Measurements from ENCODE around the gene DDIT4.
"Not testable (repeated sequence)": the region's sequence is repeated elsewhere in the genome, so short reads cannot be mapped to it uniquely, and the experiment has no call there.

The DDIT4 gene

GRCh38 chr10:72268475-72269200, 5.1 kb upstream of the DDIT4 start:
- H3K4me3 ChIP-seq (ENCODE audit: extremely low read depth, insufficient read depth, low read length, poor library complexity, severe bottlenecking); H3K27ac ChIP-seq (ENCODE audit: low read depth, low read length, severe bottlenecking); H3K9me3 ChIP-seq (ENCODE audit: control insufficient read depth, low read length); H3K36me3 ChIP-seq (ENCODE audit: control insufficient read depth, insufficient read depth, low read length): not testable (repeated sequence)
- WGBS, 2 experiments (ENCODE audit: insufficient coverage in 2 of 2) = 75 to 100% methylated on average over 3 of the region's 5 CpGs
- H3K4me1 ChIP-seq (ENCODE audit: control insufficient read depth, insufficient read depth, low read length, poor library complexity, severe bottlenecking) = peaks cover 15% of the 10 kb centered on the region

GRCh38 chr10:72270607-72271281, 3.0 kb upstream of the DDIT4 start:
- H3K27ac ChIP-seq (ENCODE audit: low read depth, low read length, severe bottlenecking) = peak overlapping the region; percentile 49
- 94 to 95% methylated on average over 4 of the region's 5 CpGs for WGBS, 2 experiments (ENCODE audit: insufficient coverage in 2 of 2)
- no peaks in the 10 kb centered on the region for H3K9me3 ChIP-seq (ENCODE audit: control insufficient read depth, low read length)
- peaks cover 15% of the 10 kb centered on the region for H3K4me1 ChIP-seq (ENCODE audit: control insufficient read depth, insufficient read depth, low read length, poor library complexity, severe bottlenecking)
- no peak overlapping the region for H3K4me3 ChIP-seq (ENCODE audit: extremely low read depth, insufficient read depth, low read length, poor library complexity, severe bottlenecking)
- peaks cover 13% of the 10 kb centered on the region for H3K36me3 ChIP-seq (ENCODE audit: control insufficient read depth, insufficient read depth, low read length)

- 3 to 6% methylated on average over 8 to 21 of the region's 28 CpGs for WGBS, 2 experiments (ENCODE audit: insufficient coverage in 2 of 2)
- peaks cover 15% of the 10 kb centered on the region for H3K4me1 ChIP-seq (ENCODE audit: control insufficient read depth, insufficient read depth, low read length, poor library complexity, severe bottlenecking)
Observed at GRCh38 chr10:72272689-72273409, 875 bp upstream of the DDIT4 start.

GRCh38 chr10:72274213-72274729, 547 bp downstream of the DDIT4 start:
- H3K4me3 ChIP-seq (ENCODE audit: extremely low read depth, insufficient read depth, low read length, poor library complexity, severe bottlenecking) = peak overlapping the region; percentile 84
- H3K4me1 ChIP-seq (ENCODE audit: control insufficient read depth, insufficient read depth, low read length, poor library complexity, severe bottlenecking) = peaks cover 15% of the 10 kb centered on the region
- 3 to 5% methylated on average over 37 to 40 of the region's 40 CpGs for WGBS, 2 experiments (ENCODE audit: insufficient coverage in 2 of 2)
- H3K27ac ChIP-seq (ENCODE audit: low read depth, low read length, severe bottlenecking) = peak overlapping the region; percentile 83
- no peaks in the 10 kb centered on the region for H3K9me3 ChIP-seq (ENCODE audit: control insufficient read depth, low read length)
- H3K36me3 ChIP-seq (ENCODE audit: control insufficient read depth, insufficient read depth, low read length) = peaks cover 18% of the 10 kb centered on the region

More at GRCh38 chr10:72272689-72273409, 875 bp upstream of the DDIT4 start:
- Histone ChIP-seq H3K4me3 (ENCODE audit: extremely low read depth, insufficient read depth, low read length, poor library complexity, severe bottlenecking) (peak overlapping the region; percentile 84), H3K36me3 (ENCODE audit: control insufficient read depth, insufficient read depth, low read length) (peaks cover 18% of the 10 kb centered on the region), H3K9me3 (ENCODE audit: control insufficient read depth, low read length) (no peaks in the 10 kb centered on the region), H3K27ac (ENCODE audit: low read depth, low read length, severe bottlenecking) (peak overlapping the region; percentile 99)

- peak overlapping the region; percentile 83 for H3K27ac ChIP-seq (ENCODE audit: low read depth, low read length, severe bottlenecking)
- 46 to 62% methylated on average over 24 to 26 of the region's 26 CpGs for WGBS, 2 experiments (ENCODE audit: insufficient coverage in 2 of 2)
- H3K9me3 ChIP-seq (ENCODE audit: control insufficient read depth, low read length) = no peaks in the 10 kb centered on the region
- H3K36me3 ChIP-seq (ENCODE audit: control insufficient read depth, insufficient read depth, low read length) = peaks cover 18% of the 10 kb centered on the region
- peaks cover 15% of the 10 kb centered on the region for H3K4me1 ChIP-seq (ENCODE audit: control insufficient read depth, insufficient read depth, low read length, poor library complexity, severe bottlenecking)
- peak overlapping the region; percentile 84 for H3K4me3 ChIP-seq (ENCODE audit: extremely low read depth, insufficient read depth, low read length, poor library complexity, severe bottlenecking)
Observed at GRCh38 chr10:72274730-72275350, 1.1 kb downstream of the DDIT4 start.

- H3K36me3 ChIP-seq (ENCODE audit: control insufficient read depth, insufficient read depth, low read length) = peaks cover 18% of the 10 kb centered on the region
- H3K4me3 ChIP-seq (ENCODE audit: extremely low read depth, insufficient read depth, low read length, poor library complexity, severe bottlenecking) = peak overlapping the region; percentile 84
- no peaks in the 10 kb centered on the region for H3K9me3 ChIP-seq (ENCODE audit: control insufficient read depth, low read length)
- WGBS, 2 experiments (ENCODE audit: insufficient coverage in 2 of 2) = 68 to 74% methylated on average over 9 to 10 of the region's 12 CpGs
- H3K27ac ChIP-seq (ENCODE audit: low read depth, low read length, severe bottlenecking) = no peak overlapping the region
- peaks cover 15% of the 10 kb centered on the region for H3K4me1 ChIP-seq (ENCODE audit: control insufficient read depth, insufficient read depth, low read length, poor library complexity, severe bottlenecking)
Observed at GRCh38 chr10:72275351-72276012, 1.8 kb downstream of the DDIT4 start.

- H3K9me3 ChIP-seq (ENCODE audit: control insufficient read depth, low read length) = no peaks in the 10 kb centered on the region
- WGBS, 2 experiments (ENCODE audit: insufficient coverage in 2 of 2) = 89 to 98% methylated on average over 3 to 4 of the region's 4 CpGs
- no peak overlapping the region for H3K27ac ChIP-seq (ENCODE audit: low read depth, low read length, severe bottlenecking)
- peaks cover 18% of the 10 kb centered on the region for H3K36me3 ChIP-seq (ENCODE audit: control insufficient read depth, insufficient read depth, low read length)
- peak overlapping the region; percentile 84 for H3K4me3 ChIP-seq (ENCODE audit: extremely low read depth, insufficient read depth, low read length, poor library complexity, severe bottlenecking)
- H3K4me1 ChIP-seq (ENCODE audit: control insufficient read depth, insufficient read depth, low read length, poor library complexity, severe bottlenecking) = peaks cover 10% of the 10 kb centered on the region
Observed at GRCh38 chr10:72276013-72276387, 2.3 kb downstream of the DDIT4 start.

GRCh38 chr10:72276421-72277339, 3.0 kb downstream of the DDIT4 start:
- peaks cover 18% of the 10 kb centered on the region for H3K36me3 ChIP-seq (ENCODE audit: control insufficient read depth, insufficient read depth, low read length)
- peaks cover 8% of the 10 kb centered on the region for H3K4me1 ChIP-seq (ENCODE audit: control insufficient read depth, insufficient read depth, low read length, poor library complexity, severe bottlenecking)
- H3K4me3 ChIP-seq (ENCODE audit: extremely low read depth, insufficient read depth, low read length, poor library complexity, severe bottlenecking) = peak overlapping the region; percentile 84
- no peak overlapping the region for H3K27ac ChIP-seq (ENCODE audit: low read depth, low read length, severe bottlenecking)
- WGBS, 2 experiments (ENCODE audit: insufficient coverage in 2 of 2) = 85 to 88% methylated on average over 6 of the region's 6 CpGs
- H3K9me3 ChIP-seq (ENCODE audit: control insufficient read depth, low read length) = no peaks in the 10 kb centered on the region

- Histone ChIP-seq H3K9me3 (ENCODE audit: control insufficient read depth, low read length) (no peaks in the 10 kb centered on the region), H3K27ac (ENCODE audit: low read depth, low read length, severe bottlenecking) (peak overlapping the region; percentile 29), H3K4me3 (ENCODE audit: extremely low read depth, insufficient read depth, low read length, poor library complexity, severe bottlenecking) (no peak overlapping the region), H3K36me3 (ENCODE audit: control insufficient read depth, insufficient read depth, low read length) (peaks cover 18% of the 10 kb centered on the region), H3K4me1 (ENCODE audit: control insufficient read depth, insufficient read depth, low read length, poor library complexity, severe bottlenecking) (peaks cover 3% of the 10 kb centered on the region)
- WGBS, 2 experiments (ENCODE audit: insufficient coverage in 2 of 2) = 90 to 96% methylated on average over 2 to 3 of the region's 5 CpGs
Observed at GRCh38 chr10:72277340-72277995, 3.7 kb downstream of the DDIT4 start.
